ENCODE results near the gene PIAS4.
"Not testable (repeated sequence)": the region's sequence is repeated elsewhere in the genome, so short reads cannot be mapped to it uniquely, and the experiment has no call there.

PIAS4 gene

GRCh38 chr19:3998667-3999412, 8.7 kb upstream of the PIAS4 start:
- not testable (repeated sequence) for DNase-seq

- DNase-seq = not testable (repeated sequence)
Observed at GRCh38 chr19:4000798-4001197, 6.7 kb upstream of the PIAS4 start.

- DNase-seq = not testable (repeated sequence)
Observed at GRCh38 chr19:4005436-4005835, 2.1 kb upstream of the PIAS4 start.

GRCh38 chr19:4007836-4008539, 452 bp downstream of the PIAS4 start:
- no peak for DNase-seq

GRCh38 chr19:4009990-4010807, 2.7 kb downstream of the PIAS4 start:
- DNase-seq = no peak

GRCh38 chr19:4010808-4011110, 3.2 kb downstream of the PIAS4 start:
- DNase-seq = no peak

- not testable (repeated sequence) for DNase-seq
Observed at GRCh38 chr19:4011430-4011829, 3.9 kb downstream of the PIAS4 start.

GRCh38 chr19:4012092-4012974, 4.8 kb downstream of the PIAS4 start:
- no peak for DNase-seq

- DNase-seq = no peak
Observed at GRCh38 chr19:4012975-4013634, 5.6 kb downstream of the PIAS4 start.

- no peak for DNase-seq
Observed at GRCh38 chr19:4013886-4014540, 6.5 kb downstream of the PIAS4 start.

GRCh38 chr19:4014541-4015491, 7.3 kb downstream of the PIAS4 start:
- no peak for DNase-seq

GRCh38 chr19:4015705-4016402, 8.3 kb downstream of the PIAS4 start:
- no peak for DNase-seq

GRCh38 chr19:4016486-4016885, 8.9 kb downstream of the PIAS4 start:
- no peak for DNase-seq

- no peak for DNase-seq
Observed at GRCh38 chr19:4016903-4017638, 9.5 kb downstream of the PIAS4 start.

GRCh38 chr19:4018140-4018613, 10.6 kb downstream of the PIAS4 start:
- no peak for DNase-seq

GRCh38 chr19:4018775-4019504, 11.4 kb downstream of the PIAS4 start:
- no peak for DNase-seq

GRCh38 chr19:4019578-4019977, 12.0 kb downstream of the PIAS4 start:
- no peak for DNase-seq
